NCI-H446 (cell line): ENCODE data around the gene COL20A1.

Experiments used
- DNase-seq, 2 experiments: peaks; one replicate each; lab custom pipeline; 2025; lab: John Stamatoyannopoulos, UW

The COL20A1 gene

DNA sequence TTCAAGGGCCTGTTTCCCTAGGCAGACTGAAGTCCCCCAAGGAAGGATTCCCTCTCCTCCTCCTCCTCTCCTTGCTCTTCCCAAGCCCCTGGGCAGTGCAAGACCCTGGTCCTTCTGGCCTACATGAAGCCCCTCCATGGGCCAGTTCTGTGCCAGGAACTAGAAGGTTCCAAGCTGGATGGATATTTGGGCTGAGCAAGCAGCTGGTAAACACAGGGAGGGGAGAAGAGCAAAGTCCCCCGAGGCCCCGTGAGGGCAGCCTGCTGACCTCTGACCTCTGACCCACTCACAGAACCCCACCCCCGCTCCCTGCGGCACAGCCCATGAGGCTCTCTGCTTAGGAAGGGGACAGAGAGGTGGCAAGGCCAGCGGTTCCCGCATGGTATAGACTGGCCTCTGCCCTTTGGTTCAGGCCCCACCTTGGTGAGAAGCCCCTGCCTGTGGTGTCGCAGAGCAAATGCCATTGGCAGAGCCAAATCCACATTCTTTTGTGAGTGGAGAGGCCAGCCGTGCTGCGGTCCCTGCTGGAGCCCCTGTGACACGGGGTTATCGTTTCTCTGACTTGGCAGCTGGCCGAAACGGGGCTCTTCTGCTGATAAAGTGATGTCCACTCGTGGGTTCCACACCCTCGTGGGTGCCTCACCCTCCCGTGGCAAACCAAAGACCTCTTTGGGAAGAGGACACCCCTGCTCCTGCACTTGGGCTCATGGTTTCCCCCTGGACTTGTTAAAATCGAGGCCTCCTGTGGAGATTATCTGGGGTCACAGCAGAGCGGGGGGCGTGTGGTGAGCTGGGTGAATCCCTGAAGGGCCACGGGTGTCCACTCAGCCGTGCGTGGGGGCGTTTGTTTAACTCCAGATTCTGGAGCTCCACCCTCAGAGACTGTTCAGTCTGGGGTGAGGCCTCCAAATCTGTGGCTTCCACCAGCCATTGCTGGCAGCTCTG is 70.3 kb downstream of the COL20A1 start:
- no peak for DNase-seq

DNA sequence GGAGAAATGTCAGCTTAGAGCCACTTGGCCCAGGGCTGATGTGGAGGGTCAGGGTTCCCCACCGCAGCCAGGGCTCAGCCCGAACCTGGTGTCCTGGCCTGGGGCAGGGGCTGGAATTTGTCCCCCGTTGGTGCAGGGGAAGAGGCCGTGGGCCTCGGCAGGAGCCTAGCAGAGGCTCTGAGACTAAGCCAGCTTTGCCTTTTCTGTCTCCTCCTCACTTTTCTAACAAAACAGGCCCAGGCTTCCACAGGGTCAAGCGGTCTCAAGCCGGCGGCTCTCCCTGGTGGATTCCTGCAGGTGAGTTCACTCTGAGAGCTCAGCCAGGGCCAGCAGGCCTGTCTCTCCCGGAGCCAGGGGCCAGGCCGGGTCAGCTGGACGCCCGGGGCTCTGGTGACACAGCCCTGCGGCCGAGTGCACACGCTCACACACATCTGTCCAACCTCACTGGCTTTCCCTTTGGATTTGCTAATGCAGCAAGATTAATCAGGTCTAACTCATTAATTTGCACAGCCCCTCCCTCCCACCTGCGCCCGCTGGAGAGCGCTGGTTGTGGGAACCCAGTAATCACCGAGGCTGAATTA is 71.1 kb downstream of the COL20A1 start:
- DNase-seq, result no peak

DNA sequence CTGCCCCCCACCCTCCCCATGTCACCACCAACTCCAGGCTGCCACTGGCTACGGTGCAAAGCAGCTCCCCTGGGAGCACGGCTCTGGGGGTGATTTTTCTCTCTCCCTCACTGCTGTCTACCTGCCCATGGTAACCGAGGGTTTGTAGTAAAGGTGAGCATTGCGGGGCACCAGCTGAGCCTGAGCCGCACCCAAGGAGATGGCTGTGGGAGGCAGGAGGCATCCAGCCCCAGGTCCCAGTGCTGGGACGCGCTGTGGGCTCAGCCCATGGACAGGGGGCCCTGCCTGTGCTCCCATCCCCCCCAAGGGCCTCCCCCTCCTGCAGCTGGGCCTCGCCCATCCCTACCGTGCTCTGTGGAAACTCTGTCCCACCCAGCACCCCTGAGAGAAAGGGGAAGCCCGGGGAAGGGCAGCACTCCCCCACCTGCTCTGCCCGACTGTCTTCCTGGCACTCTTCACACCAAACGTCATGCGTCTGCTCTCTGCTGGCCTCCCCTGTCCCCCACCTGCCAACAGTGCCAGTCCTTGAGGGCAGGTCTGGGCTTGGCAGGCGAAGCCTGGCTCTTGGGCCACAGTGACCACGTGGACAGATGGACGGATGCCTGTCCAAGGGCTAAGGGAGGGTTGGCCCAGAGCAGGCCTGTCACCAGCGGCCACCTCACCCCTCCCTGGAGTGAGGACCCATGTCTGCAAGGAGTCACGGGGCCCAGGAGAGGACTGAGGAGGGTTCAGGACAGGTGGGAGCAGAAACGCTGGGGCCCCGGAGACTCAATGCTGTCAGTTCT is 72.0 kb downstream of the COL20A1 start:
- DNase-seq, result no peak

GRCh38 chr20:63365601-63366389 is 72.8 kb downstream of the COL20A1 start:
- DNase-seq, result no peak

GRCh38 chr20:63366390-63367365 is 73.7 kb downstream of the COL20A1 start:
- DNase-seq, result no peak

- DNase-seq, result no peak
Measured at GRCh38 chr20:63367446-63368055, 74.6 kb downstream of the COL20A1 start.

- no peak for DNase-seq
Measured at GRCh38 chr20:63368151-63368550, 75.2 kb downstream of the COL20A1 start.

DNA sequence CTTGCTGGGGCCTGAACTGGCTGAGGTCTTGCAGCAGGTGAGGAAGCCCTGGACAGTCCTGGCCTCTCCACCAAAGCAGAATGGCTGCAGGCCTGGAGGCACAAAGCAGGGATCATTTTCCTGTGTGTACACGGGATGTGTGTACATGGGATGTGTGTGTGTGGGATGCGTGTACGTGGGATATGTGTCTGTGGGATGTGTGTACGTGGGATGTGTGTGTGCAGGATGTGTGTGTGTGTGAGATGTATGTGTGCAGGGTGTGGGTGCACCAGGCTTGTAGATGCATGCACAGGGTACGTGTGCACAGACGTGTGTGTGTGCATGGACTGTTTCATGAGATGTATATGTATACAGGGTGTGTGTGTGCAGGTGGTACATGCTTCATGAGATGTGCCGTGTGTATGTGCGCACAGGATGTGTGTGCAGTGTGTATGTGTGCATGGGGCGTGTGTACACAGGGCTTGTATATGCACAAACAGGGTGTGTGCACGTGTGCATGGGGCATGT is 76.1 kb downstream of the COL20A1 start:
- no peak for DNase-seq

GRCh38 chr20:63369724-63370617 is 77.0 kb downstream of the COL20A1 start:
- DNase-seq, result no peak

DNA sequence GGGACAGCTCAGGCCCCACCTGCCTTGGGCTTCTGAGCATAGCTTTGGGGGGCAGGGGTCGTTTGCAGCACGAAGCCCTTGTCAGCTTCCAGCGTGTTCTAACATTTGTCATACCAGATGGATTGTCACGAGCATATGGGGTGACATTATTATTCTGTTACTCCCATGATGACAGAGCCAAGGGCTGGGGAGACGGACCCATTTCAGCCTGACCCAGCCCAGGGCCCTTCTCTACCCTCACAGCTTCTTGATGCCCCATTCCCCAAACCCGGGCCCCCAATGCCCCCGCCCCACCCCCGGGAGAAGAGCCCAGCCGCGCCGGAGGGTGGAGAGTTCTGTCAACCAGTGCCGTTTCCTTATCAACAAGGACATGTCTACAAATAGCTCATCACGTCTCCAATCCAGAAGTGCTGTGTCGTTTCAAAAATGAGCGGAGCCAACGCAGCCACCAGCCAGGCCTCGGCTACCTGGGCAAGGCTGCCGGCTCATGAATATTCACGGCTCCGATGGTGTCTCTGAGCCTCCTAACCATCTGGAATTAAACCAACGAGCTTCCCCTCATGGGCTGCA is 77.7 kb downstream of the COL20A1 start:
- DNase-seq, result no peak

- no peak for DNase-seq
Measured at GRCh38 chr20:63371291-63371865, 78.4 kb downstream of the COL20A1 start.

GRCh38 chr20:63372971-63373885 is 80.2 kb downstream of the COL20A1 start:
- DNase-seq, result no peak

DNA sequence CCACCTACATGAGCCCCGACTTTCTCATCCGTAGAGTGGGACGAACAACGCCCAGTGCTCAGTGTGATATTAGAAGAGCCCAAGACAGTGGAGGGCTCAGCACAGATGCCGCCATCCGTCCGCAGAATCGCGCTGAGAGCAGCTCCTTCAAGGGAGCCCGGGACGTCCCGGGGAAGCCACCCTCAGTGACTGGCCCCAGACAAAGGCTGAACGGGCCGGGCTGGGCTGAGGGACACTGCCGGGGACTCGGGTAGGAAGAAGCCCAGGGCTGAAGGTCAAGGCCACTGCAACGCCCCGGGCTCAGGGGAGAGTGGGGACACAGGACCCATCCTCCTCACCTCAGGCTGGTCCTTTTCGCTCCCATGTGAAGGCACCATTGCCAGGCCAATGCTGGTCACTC is 81.0 kb downstream of the COL20A1 start:
- DNase-seq, result no peak

DNA sequence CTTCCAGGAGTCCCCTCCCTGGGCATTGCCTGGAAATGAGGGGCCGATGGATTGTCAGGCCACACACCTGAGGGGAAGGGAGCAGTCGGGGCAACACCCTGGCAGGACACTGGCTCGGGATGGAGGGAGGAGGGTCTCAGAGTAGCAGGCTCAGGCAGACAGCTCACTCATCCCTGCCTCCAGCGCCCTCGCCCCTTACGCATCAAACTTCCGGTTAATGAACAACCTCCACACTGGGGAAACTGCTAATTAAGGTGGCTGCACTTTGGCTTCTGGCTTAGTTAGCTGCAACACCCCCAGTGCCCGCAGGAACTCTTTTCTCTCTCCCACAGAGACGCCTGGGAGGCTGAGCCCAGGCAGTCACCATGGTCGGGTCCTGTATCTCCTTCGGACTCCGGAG is 81.5 kb downstream of the COL20A1 start:
- DNase-seq, result no peak

GRCh38 chr20:63375438-63375837 is 82.5 kb downstream of the COL20A1 start:
- DNase-seq, result no peak

DNA sequence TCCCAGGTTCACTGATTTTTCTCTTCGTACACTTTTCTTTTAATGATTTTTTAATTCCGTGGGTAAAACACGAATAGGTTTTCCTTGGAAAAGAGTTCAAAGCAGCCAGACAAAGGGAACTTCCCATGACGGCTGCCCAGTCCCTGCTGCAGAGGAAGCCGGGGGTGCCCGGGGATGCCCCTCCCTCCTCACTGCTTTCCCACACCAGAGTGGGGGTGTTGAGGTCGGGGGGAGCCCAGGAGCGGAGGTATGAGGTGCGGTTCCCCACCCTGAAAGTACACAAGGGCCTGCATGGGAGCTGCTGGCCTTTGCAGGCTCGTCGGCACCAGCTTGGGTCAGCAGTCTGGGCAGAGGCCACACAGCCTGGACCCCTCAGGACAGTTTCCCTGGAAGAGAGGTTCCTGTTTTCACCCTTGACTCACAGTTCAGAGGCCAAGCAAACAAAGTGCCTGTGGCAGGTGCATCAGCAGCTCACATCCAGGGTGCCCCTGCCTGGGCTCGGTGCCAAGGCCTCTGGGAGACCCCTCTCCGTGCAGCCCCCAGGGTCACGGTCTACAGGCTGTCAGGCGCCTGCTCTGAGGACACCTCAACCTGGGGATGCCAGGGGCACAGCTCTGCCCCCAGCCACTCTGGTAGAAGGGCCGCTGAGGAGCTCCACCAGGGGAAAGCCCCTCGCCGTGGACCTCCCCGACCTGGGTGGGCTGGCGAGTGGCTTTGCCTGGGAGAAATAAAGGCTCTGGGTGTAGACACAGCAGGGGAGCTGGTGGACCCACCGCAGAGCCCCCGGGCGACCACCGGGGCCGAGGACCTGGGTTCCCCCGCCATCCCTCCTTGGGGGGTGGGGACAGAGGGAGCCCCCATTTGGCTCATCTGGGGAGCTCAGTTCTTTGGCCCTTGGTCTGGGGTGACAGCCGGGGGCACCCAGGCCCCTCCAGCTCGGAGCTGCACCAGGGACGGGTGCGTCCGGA is 83.6 kb downstream of the COL20A1 start:
- DNase-seq, result no peak
